CD4-positive, alpha-beta T cell treated with Interleukin-6 for 4 hours (primary cell): ENCODE measurements around the gene PKD2.
"Not testable (repeated sequence)": the region's sequence is repeated elsewhere in the genome, so short reads cannot be mapped to it uniquely, and the experiment has no call there.

Source experiments
- DNase-seq: peaks from one replicate; pipeline ENCODE4 v3.0.0-alpha.2; 2020; ENCODE audit warnings: mixed read lengths

Gene PKD2

DNA sequence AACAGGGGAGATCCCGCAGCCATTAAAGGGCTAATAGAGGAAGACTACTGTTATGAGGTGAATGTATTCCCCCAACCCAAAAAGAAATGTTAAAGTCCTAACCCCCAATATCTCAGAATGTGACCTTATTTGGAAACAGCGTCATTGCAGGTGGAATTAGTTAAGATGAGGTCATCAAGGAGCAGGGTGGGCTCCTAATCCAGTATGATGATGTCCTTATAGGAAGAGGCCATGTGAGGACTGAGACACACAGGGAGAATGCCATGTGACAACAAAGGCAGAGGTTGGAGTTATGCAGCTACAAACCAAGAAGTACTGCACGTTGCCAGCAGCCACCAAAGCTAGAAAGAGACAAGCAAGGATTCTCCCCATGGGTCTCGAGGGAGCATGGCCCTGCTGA is 17.7 kb upstream of the PKD2 start:
- DNase-seq, result no peak

- DNase-seq, result no peak
Observed at GRCh38 chr4:87995435-87995834, 12.0 kb upstream of the PKD2 start.

GRCh38 chr4:87999191-87999691 is 8.2 kb upstream of the PKD2 start:
- not testable (repeated sequence) for DNase-seq

DNA sequence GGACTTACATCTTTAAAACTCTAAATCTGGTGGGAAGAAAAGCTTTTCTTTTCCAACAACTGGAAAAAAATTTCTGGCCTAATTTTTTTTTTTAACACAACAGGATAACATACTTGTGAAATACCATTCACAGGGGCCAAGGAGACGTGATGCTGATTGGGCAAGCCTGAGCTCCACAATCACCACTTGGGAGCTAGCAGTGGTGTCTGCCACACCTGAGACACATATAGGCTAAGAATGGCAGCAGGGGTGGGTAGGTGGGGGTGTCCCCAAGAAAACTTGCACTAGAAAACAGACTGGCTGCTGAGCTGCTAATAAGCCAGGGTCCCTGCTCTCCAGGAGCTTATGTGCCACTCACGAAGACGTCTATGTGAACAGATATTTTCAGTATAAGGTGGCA is 5.6 kb upstream of the PKD2 start:
- no peak for DNase-seq

- DNase-seq, result no peak
Observed at GRCh38 chr4:88002786-88003185, 4.6 kb upstream of the PKD2 start.

- DNase-seq, result no peak
Observed at GRCh38 chr4:88003261-88003660, 4.2 kb upstream of the PKD2 start.

DNA sequence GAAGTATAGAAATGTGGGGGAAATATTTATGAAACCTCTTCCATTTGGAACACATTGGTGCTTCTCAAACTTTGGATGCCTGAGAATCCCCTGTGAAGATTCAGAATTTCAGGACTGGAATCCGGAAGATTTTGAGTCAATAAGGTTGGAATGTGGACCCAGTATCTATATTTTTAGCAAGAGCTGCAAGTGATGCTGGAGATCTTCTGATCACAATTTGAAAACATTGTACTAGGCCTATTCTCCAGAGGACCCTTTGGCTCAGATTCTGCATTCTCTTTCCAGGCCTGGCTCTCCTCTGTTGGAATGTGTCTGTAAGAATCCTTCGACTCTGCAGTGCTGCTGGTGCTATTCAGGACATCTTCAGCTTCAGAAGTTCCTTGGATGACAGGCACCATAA is 2.4 kb upstream of the PKD2 start:
- no peak for DNase-seq

DNA sequence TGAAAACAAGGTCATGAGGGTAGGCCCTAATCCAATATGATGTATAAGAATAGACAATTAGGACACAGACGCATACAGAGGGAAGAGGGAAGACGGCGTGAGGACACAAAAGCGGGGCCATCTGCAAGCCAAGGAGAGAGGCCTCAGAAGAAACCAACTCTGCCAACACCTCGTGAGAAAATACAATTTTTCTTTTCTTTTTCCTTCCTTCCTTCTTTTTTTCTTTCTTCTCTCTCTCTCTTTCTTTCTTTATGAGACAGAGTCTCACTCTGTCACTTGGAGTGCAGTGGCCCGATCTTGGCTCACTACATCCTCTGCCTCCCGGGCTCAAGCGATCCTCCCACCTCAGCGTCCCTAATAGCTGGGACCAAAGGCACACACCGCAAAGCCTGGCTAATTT is 1.5 kb upstream of the PKD2 start:
- DNase-seq, result no peak

DNA sequence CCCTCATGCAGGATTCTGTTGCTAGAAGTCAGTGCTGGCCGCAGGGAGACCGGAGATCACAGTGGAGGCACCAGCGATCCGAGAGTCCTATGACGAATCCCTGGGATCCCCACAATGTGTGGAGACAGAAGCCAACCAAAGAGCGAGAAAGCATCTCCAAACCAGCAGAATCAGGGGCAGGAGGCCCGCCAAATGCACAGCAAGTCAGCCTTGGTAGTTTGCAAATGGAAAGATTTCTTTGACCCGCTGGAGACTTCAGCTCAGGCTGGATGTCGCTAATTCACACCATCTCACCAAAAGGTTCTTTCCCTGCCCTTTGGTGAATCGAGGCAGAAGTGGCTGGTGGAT is 505 bp upstream of the PKD2 start:
- DNase-seq, result no peak

GRCh38 chr4:88008122-88008742 is 797 bp downstream of the PKD2 start:
- peak; percentile 22 for DNase-seq

DNA sequence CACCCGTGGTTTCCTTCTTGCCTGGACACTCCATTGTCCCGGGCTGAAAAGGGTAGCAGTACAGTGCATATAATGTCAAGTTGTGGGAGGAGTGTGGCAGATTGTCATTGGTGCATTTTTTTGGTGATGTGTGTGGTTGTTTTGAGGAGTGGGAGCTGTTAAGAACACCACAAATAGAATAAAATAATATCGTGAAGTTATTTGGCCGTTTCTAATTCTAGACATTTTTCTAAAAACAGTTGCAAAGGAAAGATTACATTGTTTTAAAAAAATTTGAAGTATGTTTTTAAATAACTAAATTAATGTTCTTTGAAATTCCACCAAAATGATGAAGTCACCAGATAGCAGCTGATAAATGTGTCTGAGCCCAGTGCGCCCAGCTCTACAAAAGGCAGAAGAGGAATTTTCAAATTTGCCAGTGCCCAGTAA is 1.3 kb downstream of the PKD2 start:
- DNase-seq, result no peak

GRCh38 chr4:88009871-88010270 is 2.4 kb downstream of the PKD2 start:
- no peak for DNase-seq

- no peak for DNase-seq
Observed at GRCh38 chr4:88010966-88011365, 3.5 kb downstream of the PKD2 start.

DNA sequence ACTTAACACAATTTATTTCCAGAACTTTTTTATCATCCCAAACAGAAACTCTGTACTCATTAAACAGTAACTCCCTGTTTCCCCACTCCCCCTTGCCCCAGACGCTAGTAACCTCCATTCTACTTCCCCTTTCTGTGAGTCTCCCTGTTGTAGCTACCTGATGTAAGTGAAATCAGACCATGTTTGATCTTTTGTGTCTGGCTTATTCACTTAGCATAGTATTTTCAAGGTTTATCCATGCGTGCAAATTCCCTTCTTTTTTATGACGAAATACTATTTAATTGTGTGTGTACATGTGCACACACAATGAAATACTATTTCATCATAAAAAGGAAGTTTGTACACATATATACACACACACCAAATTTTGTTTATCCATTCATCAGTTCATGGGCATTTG is 5.2 kb downstream of the PKD2 start:
- DNase-seq, result no peak

- DNase-seq, result no peak
Observed at GRCh38 chr4:88014386-88014905, 7.0 kb downstream of the PKD2 start.

DNA sequence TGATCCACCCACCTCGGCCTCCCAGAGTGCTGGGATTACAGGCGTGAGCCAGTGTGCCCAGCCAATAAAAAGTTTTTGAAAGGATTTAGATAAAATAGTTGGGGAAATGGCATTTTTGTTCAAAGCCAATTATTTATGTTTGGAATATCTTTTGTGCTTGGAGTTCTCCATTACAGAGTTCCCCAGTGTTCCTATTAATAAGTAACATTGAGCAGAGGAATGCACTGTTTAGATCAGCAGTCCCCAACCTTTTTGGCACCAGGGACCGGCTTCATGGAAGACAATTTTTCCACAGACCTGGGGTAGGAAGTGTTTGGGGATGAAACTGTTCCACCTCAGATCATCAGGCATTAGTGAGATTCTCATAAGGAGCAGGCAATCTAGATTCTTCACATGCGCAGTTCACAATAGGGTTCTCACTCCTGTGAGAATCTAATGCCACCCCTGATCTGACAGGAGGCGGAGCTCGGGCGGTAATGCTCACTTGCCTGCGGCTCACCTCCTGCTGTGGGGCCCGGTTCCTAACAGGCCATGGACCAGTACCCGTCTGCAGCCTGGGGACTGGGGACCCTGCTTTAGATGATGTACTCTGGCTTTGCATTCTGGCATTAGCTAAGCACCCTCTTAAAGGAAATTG is 8.3 kb downstream of the PKD2 start:
- DNase-seq, result no peak

DNA sequence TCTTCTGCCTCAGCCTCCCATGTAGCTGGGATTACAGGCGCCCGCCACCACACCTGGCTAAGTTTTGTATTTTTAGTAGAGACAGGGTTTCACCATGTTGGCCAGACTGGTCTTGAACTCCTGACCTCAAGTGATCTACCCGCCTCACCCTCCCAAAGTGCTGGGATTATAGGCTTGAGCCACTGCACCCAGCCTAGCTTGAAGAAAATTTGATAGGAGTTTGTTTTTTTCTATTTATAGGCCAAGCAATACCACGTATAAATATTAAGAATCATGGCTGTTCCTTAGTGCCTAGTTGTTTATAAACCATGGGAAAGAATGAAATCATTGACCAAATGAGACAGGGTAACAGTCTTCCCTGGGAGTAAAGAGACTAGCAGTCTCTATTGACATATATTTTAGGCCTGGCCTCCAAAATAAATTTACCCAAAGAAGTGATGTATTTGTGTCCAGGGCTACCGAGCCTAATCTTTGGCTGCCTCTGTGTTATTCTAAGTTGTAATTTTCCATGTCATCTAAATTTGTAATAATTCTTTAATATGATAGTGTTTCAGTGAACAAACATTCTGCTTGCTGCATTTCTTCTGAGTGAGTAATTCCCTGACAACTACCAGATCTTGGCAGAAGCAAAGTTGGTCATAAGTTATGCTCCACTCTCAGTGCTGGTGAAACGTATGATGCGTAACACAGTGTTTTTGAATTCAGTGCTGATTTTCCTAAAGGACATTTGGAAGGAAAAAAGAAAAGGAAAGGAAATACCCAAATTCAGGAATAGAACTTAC is 10.3 kb downstream of the PKD2 start:
- DNase-seq, result no peak

DNA sequence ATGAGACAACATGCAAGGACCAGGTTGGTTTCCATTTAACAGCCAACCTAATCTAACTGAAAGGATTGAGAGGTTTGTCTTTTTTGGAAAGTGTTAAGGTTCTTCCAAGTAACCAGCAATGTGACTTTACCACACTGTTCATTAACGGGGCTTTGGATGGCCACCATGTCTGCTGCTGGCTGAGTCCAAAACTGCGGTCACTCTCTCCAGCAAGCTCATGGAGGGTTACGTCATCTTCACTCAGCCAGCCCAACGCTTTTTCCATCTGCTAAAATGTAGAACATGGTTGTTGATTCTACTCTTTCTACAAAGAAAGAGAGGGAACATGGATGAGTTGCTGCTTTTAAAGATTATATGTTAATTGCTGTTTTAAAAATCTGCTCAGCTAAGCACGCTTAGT is 11.0 kb downstream of the PKD2 start:
- DNase-seq, result no peak

DNA sequence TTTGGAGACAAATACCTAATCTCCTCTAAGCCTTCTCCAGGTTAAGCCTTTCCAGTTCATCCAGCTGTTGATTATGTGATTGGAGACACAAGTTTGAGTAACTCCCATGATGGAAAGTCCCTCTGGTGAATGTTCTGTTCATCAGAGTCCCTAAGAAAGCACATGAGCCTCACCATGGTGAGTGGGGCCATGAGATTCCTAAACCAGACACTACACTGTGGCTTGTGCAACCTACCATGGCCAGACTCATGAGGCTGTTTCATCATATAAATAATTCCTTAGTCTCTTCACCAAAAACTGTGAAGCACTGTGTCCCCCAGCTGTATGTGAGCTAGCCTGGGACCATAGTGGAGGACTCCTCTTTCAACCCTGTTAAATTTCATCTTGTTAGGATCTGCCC is 14.4 kb downstream of the PKD2 start:
- no peak for DNase-seq

DNA sequence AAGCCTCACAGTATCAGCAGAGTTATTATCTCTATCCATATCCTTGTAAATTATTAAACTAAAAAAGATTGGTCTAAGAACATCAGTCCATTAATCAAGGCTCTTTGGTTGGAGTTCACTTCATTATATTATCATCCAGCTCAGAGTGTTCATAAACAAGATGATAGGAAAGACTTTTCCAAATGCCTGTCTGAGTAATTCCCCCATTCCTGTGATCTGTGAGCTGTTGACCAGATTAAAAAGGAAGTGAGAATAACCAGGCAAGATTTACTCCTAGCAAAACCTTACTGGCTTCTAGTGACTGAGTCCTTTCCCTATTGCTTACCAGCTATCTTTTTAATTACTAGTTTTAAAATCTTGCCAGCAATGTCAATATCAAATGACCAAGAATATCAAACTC is 14.9 kb downstream of the PKD2 start:
- DNase-seq, result no peak

GRCh38 chr4:88025868-88026661 is 18.6 kb downstream of the PKD2 start:
- not testable (repeated sequence) for DNase-seq

- no peak for DNase-seq
Observed at GRCh38 chr4:88027611-88028608, 20.5 kb downstream of the PKD2 start.
